HG02970 (cell line): ENCODE measurements around the gene ZNF385B.

Experiments used
- ATAC-seq: cut with Tn5 transposase; IDR thresholded peaks from one replicate; pipeline ENCODE4 v1.9.1; 2021; ENCODE audit warnings: mild to moderate bottlenecking, moderate library complexity, moderate number of reproducible peaks; ENCODE audit not compliant: unreplicated experiment, low FRiP score

Gene ZNF385B

DNA sequence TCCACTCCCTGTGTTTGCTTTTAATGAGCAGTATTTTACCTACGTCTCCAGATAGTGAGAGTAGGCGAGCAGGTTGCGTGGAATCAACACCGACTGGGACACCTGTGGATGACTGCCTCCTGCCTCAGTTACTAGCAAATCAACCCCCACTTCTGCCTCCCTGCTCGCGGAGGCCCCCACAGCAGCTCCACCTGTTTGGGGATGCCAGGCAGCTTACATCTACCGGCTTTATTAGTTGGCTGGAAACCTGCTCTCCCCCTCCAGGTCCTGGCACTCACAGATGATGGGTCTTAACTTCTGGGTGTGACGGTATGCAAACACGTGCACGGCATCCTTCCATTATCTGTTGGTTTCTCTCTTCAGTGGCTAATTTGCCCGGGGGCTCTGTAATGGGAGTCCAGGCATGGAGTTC lies 432.3 kb downstream of the ZNF385B start:
- no peak for ATAC-seq

DNA sequence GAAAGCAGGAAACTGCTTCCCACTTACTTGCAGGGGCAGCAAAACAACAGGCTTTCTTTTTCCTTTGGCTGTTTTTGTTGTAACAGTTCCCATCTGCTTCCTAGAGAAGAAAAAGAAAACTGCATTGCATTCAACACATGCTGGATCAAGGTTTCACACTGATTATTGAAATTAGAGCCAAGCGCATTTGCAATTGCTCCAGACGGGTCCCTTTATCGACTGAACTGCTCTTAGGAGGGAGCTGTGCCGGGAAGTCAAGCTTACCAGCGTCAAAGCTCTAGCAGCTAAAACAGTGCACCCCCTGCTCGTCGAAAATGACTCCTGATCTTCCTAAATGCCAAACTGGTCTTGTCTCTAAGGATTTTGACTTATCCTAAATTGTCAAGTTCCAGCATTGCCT lies 432.8 kb downstream of the ZNF385B start:
- no peak for ATAC-seq

DNA sequence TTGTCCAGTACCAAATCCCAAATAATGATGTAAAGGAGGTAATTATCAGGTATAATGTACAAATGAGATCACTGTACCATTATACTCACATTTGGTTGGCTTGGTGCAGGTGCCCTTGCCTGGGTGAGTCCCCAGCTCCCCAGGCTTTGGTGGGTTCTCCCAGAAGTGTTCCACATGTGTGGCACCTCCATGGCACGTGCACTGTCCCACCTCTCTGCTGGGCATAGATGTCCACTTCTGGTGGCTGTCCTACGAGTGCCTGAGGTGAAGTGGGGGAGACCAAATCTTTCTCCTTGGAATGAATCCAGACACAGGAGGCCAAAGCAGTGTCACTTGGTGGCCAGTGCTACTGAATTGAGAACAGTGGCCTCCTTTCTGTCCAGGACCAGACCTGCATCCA lies 434.3 kb downstream of the ZNF385B start:
- ATAC-seq, result no peak

DNA sequence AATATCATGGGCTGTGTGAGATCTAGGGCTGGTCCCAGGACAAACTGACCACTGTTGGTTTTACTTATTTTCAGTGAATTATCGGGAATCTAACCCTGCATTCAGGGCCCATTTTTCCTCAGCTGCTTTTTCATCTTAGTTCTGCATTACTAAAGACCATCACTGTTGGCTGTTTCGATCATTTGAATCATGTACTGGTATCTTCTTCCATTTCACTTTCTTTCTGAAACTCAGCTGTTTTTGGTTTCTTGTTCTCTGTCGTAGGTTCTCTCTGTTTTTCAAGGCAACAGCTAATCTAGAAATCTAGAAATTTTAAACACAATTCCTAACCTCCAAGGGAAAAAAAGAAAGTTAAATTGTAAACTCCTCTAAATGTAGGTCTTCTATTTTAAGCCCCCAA lies 436.8 kb downstream of the ZNF385B start:
- no peak for ATAC-seq

DNA sequence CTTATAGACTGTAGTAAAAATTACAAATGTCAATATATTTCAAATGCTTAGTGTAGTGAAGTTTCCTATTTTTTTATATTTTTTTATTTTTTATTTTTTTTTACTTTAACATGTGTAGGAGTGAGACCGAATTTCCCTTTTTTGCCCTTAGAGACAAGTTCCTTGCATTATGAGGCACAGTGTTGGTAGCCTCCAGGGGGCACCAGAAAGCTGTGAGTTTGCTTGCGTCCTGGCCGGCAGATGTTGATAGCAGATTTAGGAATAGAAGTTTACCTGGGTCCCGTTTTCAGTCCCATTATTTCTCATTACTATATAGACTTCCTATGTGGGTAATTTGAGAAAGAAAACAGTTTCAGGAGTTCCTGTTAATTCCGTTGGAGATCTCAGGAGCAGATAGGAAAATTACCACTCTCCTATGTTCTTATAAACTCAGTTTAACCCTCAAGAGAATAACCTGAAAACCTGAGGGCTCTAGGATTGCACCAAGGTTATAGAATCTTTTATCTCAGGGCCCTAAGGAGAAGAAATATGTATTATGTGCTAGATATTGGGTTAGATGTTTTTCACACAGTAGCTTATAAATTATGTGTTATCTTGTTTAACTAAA lies 439.3 kb downstream of the ZNF385B start:
- peak; percentile 64 for ATAC-seq

DNA sequence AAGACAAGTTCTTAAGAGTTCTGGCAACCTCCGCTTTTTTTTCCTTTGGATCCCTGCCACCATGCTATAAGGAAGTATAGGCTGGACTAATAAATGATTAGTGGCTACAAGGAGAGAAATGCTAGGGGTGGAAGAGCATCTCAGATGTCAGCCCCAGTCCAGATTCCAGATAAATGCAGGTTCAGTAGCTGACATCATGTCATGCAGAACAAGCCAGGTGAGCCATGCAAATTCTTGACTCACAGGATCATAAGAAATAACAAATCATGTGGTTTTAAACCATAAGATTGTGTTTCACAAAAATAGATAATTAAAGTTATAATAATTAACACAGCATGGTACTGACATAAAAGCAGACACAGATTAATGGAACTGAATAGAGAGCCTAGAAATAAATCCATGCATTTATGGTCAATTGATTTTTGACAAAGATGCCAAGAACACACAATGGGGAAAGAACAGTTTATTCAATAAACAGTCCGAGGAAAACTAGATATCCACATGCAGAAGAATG lies 443.9 kb downstream of the ZNF385B start:
- ATAC-seq, result no peak

DNA sequence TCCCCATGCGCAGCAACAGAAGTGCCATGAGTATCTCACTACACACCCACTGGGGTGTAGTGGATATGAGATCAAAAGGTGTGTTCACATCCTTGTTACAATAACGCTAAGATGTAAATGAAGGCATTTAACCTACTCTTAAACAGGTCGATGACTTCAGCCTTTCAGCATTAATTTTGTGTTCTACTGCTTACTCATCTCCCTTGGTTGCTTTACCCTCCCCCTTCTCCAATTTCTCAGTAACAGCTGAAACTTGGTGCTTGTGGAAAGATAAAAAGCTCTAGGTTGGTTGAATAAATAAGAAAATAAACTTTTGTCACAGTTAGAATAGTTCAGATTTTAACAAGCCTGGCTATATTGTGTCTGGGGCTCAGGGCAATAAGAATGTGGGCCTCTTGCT lies 449.3 kb downstream of the ZNF385B start:
- ATAC-seq, result no peak

DNA sequence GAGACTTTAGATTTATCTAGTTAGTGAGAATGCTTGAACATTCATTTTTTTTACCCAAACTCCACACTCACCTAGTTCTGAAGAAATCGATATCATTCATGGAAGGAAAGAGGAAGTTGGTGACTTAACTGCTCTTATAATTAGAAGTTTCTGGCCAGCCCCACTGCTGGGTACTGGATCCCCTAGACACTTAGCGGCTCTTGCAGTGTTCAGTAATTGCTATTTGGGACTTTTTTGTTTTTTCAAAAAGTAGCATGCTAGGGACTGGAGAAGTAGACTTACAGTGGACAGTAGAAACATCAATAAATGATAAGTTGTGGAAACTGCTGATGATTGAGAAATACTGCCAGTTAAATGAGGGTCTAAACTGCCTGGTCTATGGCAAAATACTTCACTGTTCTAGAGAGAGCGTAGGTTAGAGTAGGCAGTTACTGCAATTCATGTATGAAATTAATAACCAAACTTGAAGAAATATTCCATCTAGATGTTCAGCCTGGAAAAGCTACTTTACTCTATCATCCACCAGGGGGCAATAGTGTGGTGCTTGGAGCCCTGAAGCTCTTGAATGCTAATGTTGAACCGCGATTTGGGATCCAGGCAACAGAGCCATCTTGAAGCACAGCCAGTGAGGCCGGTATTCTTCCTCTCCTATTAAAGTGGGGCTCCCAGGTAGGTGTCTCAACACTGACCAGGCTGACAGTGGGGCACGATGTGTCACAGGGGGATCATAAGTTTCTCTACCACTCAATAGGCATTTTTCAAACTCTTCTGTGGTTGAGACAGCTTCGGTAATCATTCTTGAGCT lies 450.7 kb downstream of the ZNF385B start:
- peak; percentile 82 for ATAC-seq

DNA sequence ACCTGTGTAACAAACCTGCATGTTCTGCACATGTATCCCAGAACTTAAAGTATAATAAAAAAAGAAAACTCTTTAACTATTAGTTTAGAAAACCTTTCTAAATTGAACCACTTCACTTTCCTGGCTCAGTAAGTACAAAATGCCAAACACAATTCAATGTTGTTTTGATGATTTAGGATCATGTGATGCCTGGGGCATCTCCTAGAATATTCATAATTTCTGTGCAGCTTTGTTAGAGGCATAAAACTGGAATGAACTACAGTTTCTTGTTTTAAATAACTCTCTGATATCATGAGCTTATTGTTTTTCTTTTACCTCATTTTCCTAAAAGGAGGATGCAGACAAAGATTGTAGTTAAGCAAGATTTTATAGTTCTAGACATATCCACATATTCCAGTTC lies 457.8 kb downstream of the ZNF385B start:
- no peak for ATAC-seq

DNA sequence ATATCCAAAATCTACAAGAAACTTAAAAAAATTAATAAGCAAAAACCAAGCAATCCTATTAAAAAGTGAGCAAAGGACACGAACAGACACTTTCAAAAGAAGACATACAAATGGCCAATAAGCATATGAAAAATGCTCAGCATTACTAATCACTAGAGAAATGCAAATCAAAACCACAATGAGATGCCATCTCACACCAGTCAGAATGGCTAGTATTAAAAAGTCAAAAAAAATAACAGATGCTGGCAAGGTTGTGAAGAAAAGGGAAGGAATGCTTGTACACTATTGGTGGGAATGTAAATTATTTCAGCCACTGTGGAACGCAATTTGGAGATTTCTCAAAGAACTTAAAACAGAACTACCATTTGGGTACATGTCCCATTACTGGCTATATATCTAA lies 467.9 kb downstream of the ZNF385B start:
- ATAC-seq, result no peak
